Muscle of leg (tissue), 11 donors: ENCODE measurements around the gene HPSE2. TPM values are rescaled to one million over a fixed set of nuclear protein-coding genes. Genes with fewer than 3 reads are reported as not detected.
A peak's percentile ranks its signal among the peaks of the same experiment; 100 is the strongest.

Source experiments
- DNase-seq: peaks from one replicate; pipeline ENCODE4 v3.0.0; 2013
- H3K27ac ChIP-seq: one replicate; pipeline ENCODE4 v1.5.1; 2013; ENCODE audit warnings: mild to moderate bottlenecking, low read length, control low read depth
- H3K27me3 ChIP-seq: one replicate; pipeline ENCODE4 v1.6.1; 2013; ENCODE audit warnings: low read length; ENCODE audit not compliant: control insufficient read depth, insufficient read depth
- H3K36me3 ChIP-seq: one replicate; pipeline ENCODE4 v1.6.1; 2013; ENCODE audit warnings: low read length; ENCODE audit not compliant: control insufficient read depth, insufficient read depth
- H3K4me1 ChIP-seq: one replicate; pipeline ENCODE4 v1.6.1; 2013; ENCODE audit warnings: low read length; ENCODE audit not compliant: control insufficient read depth, insufficient read depth
- H3K4me3 ChIP-seq: one replicate; pipeline ENCODE4 v1.5.1; 2013; ENCODE audit warnings: low read length, control low read depth
- H3K9me3 ChIP-seq: replicated peaks from 2 replicates; pipeline ENCODE4 v1.6.1; 2013; ENCODE audit warnings: low read depth, low read length; ENCODE audit not compliant: control insufficient read depth
- WGBS: methylation state at CpG from one replicate; pipeline ENCODE4 v1.1.5; 2013; ENCODE audit warnings: missing lambda C conversion rate; ENCODE audit not compliant: insufficient coverage; 5-methylcytosine and 5-hydroxymethylcytosine counted together
- polyA plus RNA-seq, 8 donors: library from polyadenylated mRNA; unstranded; fragments of 120-200 nt; gene quantifications; one replicate each; pipeline versions ENCODE4 v1.2.1 to v1.2.3, GENCODE V29; 2013; ENCODE audit warnings: inconsistent platforms in 1 of 8, low replicate concordance in 1 of 8; ENCODE audit not compliant: insufficient read length in 8 of 8, insufficient read depth in 1 of 8
- total RNA-seq: library from RNA; stranded (reverse); fragments of 120-200 nt; gene quantifications from one replicate; pipeline ENCODE4 v1.2.4, GENCODE V29; 2013

The HPSE2 gene
- total and polyA plus RNA-seq, 9 donors: 0.04 to 0.57 (median 0.13) TPM; not detected in 2

- Histone ChIP-seq H3K27ac (no peak overlapping the region), H3K36me3 (no peaks in the 10 kb centered on the region), H3K27me3 (no peaks in the 10 kb centered on the region), H3K4me1 (no peaks in the 10 kb centered on the region), H3K4me3 (no peak overlapping the region), H3K9me3 (no peaks in the 10 kb centered on the region)
- WGBS: no CpG with 5 or more reads among the region's 2 CpGs
- no peak for DNase-seq
These were observed 272.0 kb downstream of the HPSE2 start for GRCh38 chr10:98963608-98964007.

- DNase-seq: no peak
- H3K27ac ChIP-seq: no peak overlapping the region
- H3K27me3 ChIP-seq: no peaks in the 10 kb centered on the region
- no peaks in the 10 kb centered on the region for H3K4me1 ChIP-seq
- no peaks in the 10 kb centered on the region for H3K9me3 ChIP-seq
- no CpG with 5 or more reads among the region's 2 CpGs for WGBS
- no peak overlapping the region for H3K4me3 ChIP-seq
- no peaks in the 10 kb centered on the region for H3K36me3 ChIP-seq
These were observed 276.3 kb downstream of the HPSE2 start for GRCh38 chr10:98959379-98959778.

GRCh38 chr10:98957801-98958200 lies 277.9 kb downstream of the HPSE2 start:
- Histone ChIP-seq H3K4me1 (no peaks in the 10 kb centered on the region), H3K4me3 (no peak overlapping the region), H3K36me3 (no peaks in the 10 kb centered on the region), H3K9me3 (no peaks in the 10 kb centered on the region), H3K27ac (no peak overlapping the region), H3K27me3 (no peaks in the 10 kb centered on the region)
- no CpG with 5 or more reads among the region's 3 CpGs for WGBS
- peak; percentile 68 for DNase-seq

- DNase-seq: no peak
- Histone ChIP-seq H3K36me3 (no peaks in the 10 kb centered on the region), H3K4me1 (no peaks in the 10 kb centered on the region), H3K27me3 (no peaks in the 10 kb centered on the region), H3K9me3 (no peaks in the 10 kb centered on the region), H3K27ac (no peak overlapping the region), H3K4me3 (no peak overlapping the region)
- WGBS: 44% methylated on average over 3 of the region's 4 CpGs
These were observed 278.9 kb downstream of the HPSE2 start for GRCh38 chr10:98956576-98957260.

GRCh38 chr10:98953251-98953650 lies 282.4 kb downstream of the HPSE2 start:
- DNase-seq: no peak
- no peaks in the 10 kb centered on the region for H3K9me3 ChIP-seq
- H3K4me1 ChIP-seq: no peaks in the 10 kb centered on the region
- H3K27me3 ChIP-seq: no peaks in the 10 kb centered on the region
- no peak overlapping the region for H3K4me3 ChIP-seq
- no peaks in the 10 kb centered on the region for H3K36me3 ChIP-seq
- 100% methylated on average over 2 of the region's 6 CpGs for WGBS
- no peak overlapping the region for H3K27ac ChIP-seq

- H3K4me1 ChIP-seq: no peaks in the 10 kb centered on the region
These were observed 284.2 kb downstream of the HPSE2 start for GRCh38 chr10:98951269-98952000.

GRCh38 chr10:98950106-98950505 lies 285.5 kb downstream of the HPSE2 start:
- no peak for DNase-seq
- Histone ChIP-seq H3K27me3 (no peaks in the 10 kb centered on the region), H3K4me1 (no peaks in the 10 kb centered on the region), H3K9me3 (no peaks in the 10 kb centered on the region), H3K27ac (no peak overlapping the region), H3K36me3 (no peaks in the 10 kb centered on the region), H3K4me3 (no peak overlapping the region)
- 50% methylated on average over 1 of the region's 2 CpGs for WGBS

More at GRCh38 chr10:98951269-98952000, 284.2 kb downstream of the HPSE2 start:
- no peaks in the 10 kb centered on the region for H3K9me3 ChIP-seq
- H3K27me3 ChIP-seq: no peaks in the 10 kb centered on the region
- no peak overlapping the region for H3K4me3 ChIP-seq
- no peak overlapping the region for H3K27ac ChIP-seq
- 20% methylated on average over 1 of the region's 2 CpGs for WGBS
- DNase-seq: no peak
- no peaks in the 10 kb centered on the region for H3K36me3 ChIP-seq

GRCh38 chr10:98949306-98949705 lies 286.3 kb downstream of the HPSE2 start:
- no peak for DNase-seq
- Histone ChIP-seq H3K27me3 (no peaks in the 10 kb centered on the region), H3K4me1 (no peaks in the 10 kb centered on the region), H3K9me3 (no peaks in the 10 kb centered on the region), H3K4me3 (no peak overlapping the region), H3K27ac (no peak overlapping the region), H3K36me3 (no peaks in the 10 kb centered on the region)

- no peaks in the 10 kb centered on the region for H3K27me3 ChIP-seq
- no CpG with 5 or more reads among the region's 1 CpG for WGBS
- no peaks in the 10 kb centered on the region for H3K4me1 ChIP-seq
- peak; percentile 57 for DNase-seq
- H3K36me3 ChIP-seq: no peaks in the 10 kb centered on the region
- no peaks in the 10 kb centered on the region for H3K9me3 ChIP-seq
- H3K4me3 ChIP-seq: no peak overlapping the region
- no peak overlapping the region for H3K27ac ChIP-seq
These were observed 292.0 kb downstream of the HPSE2 start for GRCh38 chr10:98943681-98944080.

- Histone ChIP-seq H3K27ac (no peak overlapping the region), H3K4me3 (no peak overlapping the region), H3K9me3 (peaks cover 2% of the 10 kb centered on the region), H3K27me3 (peaks cover 2% of the 10 kb centered on the region), H3K4me1 (no peaks in the 10 kb centered on the region), H3K36me3 (no peaks in the 10 kb centered on the region)
- no peak for DNase-seq
- WGBS: no CpG with 5 or more reads among the region's 2 CpGs
These were observed 305.9 kb downstream of the HPSE2 start for GRCh38 chr10:98929709-98930108.
